Progenitor cell of endocrine pancreas (in vitro differentiated cells): ENCODE results near the gene PAQR7. TPM values are rescaled to one million over a fixed set of nuclear protein-coding genes. Genes with fewer than 3 reads are reported as not detected.

Experiments used
- DNase-seq: peaks from one replicate; pipeline ENCODE4 v3.0.0; 2021; ENCODE audit warnings: low spot score; ENCODE audit not compliant: unreplicated experiment
- H3K27ac Mint-ChIP-seq: 2 replicates; pipeline ENCODE4 v1.8.0; 2021; ENCODE audit warnings: mild to moderate bottlenecking, moderate library complexity, mixed read lengths
- H3K27me3 Mint-ChIP-seq: 2 replicates; pipeline ENCODE4 v1.8.0; 2021; ENCODE audit warnings: mixed read lengths
- H3K36me3 Mint-ChIP-seq: 2 replicates; pipeline ENCODE4 v1.8.0; 2022; ENCODE audit warnings: mixed read lengths; ENCODE audit not compliant: insufficient read depth
- H3K4me1 Mint-ChIP-seq: 2 replicates; pipeline ENCODE4 v1.8.0; 2021; ENCODE audit warnings: low read depth, mixed read lengths
- H3K4me3 Mint-ChIP-seq: 2 replicates; pipeline ENCODE4 v1.8.0; 2021; ENCODE audit warnings: low read depth, mild to moderate bottlenecking, moderate library complexity, mixed read lengths
- H3K9me3 Mint-ChIP-seq: 2 replicates; pipeline ENCODE4 v1.8.0; 2021; ENCODE audit warnings: low read depth, mixed read lengths
- CTCF ChIP-seq: fragments of 200-600 bp; sonication (generic); IDR thresholded peaks from one replicate; pipeline ENCODE4 v1.5.0; 2021; ENCODE audit warnings: antibody characterized with exemption, mild to moderate bottlenecking; ENCODE audit not compliant: unreplicated experiment
- total RNA-seq: library from RNA; stranded (reverse); gene quantifications from 2 replicates; pipeline ENCODE4 v1.2.1, GENCODE V29; 2021

The PAQR7 gene
- total RNA-seq, 1 donor from 2014 or later, result 21.0 TPM

DNA sequence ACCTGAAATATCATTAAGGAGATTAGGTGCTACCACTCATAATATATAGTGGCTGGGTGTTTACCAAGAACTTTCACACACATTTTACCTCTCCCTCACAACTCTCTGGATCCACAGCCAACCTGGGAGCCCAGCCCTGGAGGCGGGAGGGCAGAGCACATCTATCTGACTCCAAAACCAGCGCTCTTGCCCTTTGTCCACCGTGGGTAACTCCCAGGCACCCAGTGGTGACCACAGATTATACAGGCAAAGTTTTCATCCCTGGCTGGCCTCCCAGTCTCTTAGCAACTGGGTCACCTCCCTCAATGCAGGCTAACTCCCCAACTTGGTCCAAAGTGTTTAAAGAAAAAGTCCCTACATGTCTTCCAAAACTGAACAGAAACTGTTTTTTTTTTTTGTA lies 2.4 kb downstream of the PAQR7 start:
- H3K27ac Mint-ChIP-seq, result no peak overlapping the region
- no peaks in the 10 kb centered on the region for H3K9me3 Mint-ChIP-seq
- H3K4me1 Mint-ChIP-seq, result peaks cover 16% of the 10 kb centered on the region
- no peaks in the 10 kb centered on the region for H3K36me3 Mint-ChIP-seq
- peak overlapping the region; percentile 19 for H3K4me3 Mint-ChIP-seq
- no peak for DNase-seq
- H3K27me3 Mint-ChIP-seq, result no peaks in the 10 kb centered on the region
- no peak for TF ChIP-seq CTCF

DNA sequence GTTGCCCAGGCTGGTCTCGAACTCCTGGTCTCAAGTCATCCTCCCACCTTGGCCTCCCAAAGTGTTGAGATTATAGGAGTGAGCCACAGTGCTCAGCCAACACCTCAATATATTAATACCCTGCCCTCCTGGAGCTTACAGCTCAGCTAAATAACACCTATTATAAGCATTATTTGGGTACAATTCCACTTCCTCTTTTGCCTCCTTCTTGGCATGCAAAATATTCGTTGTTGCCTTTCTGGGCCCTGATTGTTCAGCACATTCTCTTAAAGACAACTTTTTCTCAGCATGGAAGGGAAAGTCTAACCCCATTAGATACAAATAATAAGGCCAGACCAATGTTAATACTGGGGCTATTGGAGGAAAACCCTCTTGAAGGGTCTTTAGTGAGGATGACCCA lies 2.8 kb downstream of the PAQR7 start:
- H3K27ac Mint-ChIP-seq, result no peak overlapping the region
- no peaks in the 10 kb centered on the region for H3K36me3 Mint-ChIP-seq
- no peaks in the 10 kb centered on the region for H3K9me3 Mint-ChIP-seq
- peaks cover 20% of the 10 kb centered on the region for H3K4me1 Mint-ChIP-seq
- DNase-seq, result no peak
- no peak for TF ChIP-seq CTCF
- no peak overlapping the region for H3K4me3 Mint-ChIP-seq
- H3K27me3 Mint-ChIP-seq, result no peaks in the 10 kb centered on the region

DNA sequence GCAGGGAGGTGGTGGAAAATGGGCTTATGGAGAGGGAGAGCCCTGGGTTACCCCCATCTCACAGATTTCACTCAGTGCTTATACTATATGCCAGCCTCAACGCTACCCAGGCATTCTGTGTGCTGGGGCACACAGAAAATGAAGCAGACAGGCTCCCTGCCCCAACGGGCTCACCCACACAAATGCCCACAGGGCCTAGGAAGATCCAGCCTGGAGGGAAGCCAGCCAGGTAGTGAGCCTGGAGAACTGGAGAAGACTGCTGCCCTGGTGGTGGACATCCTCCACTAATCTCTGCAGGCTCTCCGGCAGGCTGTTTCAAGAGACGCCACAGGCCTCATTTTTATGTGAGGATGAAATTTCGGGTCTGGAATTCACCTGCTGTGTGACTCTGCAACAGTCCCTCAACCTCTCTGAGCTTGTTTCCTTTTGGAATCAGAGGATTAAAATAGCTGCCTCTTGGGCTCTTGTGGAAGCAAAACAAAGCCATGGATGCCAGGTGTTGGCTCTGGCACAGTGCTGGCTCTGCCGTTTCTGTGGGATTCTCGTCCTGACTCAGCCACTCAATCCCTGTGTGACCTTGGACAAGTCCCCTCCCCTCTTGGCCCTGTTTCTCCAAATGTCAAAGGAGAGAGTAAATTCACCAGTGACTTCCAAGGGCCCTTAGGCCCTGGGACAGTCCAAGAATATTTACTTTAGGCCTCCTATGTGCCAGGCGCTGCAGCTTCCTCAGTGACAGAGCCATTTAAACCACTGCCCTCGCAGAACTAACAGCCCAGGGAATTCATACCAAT lies 3.6 kb downstream of the PAQR7 start:
- Mint-ChIP-seq H3K4me1 (peaks cover 26% of the 10 kb centered on the region), H3K27me3 (no peaks in the 10 kb centered on the region), H3K27ac (no peak overlapping the region), H3K36me3 (no peaks in the 10 kb centered on the region), H3K4me3 (no peak overlapping the region), H3K9me3 (no peaks in the 10 kb centered on the region)
- DNase-seq, result no peak
- TF ChIP-seq CTCF, result no peak

DNA sequence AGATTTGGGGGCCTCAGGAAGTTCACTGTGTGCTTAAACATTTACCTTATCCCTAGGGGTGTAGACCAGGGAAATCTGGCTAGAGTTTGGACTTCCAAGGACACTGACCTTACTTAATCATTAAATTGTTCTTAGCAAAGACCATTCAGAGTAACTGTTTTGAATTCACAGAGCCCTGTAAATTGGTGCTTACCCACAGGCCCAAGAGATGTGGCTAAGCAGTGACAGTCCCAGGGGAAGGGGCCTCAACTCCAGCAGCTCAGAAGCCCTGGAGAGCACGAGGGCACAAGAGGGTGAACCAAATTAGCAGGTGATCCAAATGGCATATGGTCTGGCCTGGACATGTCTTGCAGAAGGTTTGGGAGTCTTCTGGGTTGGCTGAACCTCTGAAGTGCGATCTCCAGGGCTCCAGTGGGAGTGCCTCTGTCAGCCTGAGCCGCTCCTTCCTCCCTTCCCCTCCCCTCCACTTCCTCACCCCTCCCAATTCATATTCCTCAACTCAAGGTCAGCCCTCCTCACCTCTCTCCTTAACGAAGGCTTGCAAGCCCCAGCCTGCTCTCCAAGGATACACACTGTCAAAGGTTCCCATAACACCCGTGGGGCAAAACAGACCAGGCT lies 4.3 kb downstream of the PAQR7 start:
- DNase-seq, result no peak
- no peak overlapping the region for H3K27ac Mint-ChIP-seq
- H3K36me3 Mint-ChIP-seq, result peaks cover 2% of the 10 kb centered on the region
- H3K4me1 Mint-ChIP-seq, result peaks cover 22% of the 10 kb centered on the region
- H3K27me3 Mint-ChIP-seq, result no peaks in the 10 kb centered on the region
- no peaks in the 10 kb centered on the region for H3K9me3 Mint-ChIP-seq
- TF ChIP-seq CTCF, result no peak
- no peak overlapping the region for H3K4me3 Mint-ChIP-seq

DNA sequence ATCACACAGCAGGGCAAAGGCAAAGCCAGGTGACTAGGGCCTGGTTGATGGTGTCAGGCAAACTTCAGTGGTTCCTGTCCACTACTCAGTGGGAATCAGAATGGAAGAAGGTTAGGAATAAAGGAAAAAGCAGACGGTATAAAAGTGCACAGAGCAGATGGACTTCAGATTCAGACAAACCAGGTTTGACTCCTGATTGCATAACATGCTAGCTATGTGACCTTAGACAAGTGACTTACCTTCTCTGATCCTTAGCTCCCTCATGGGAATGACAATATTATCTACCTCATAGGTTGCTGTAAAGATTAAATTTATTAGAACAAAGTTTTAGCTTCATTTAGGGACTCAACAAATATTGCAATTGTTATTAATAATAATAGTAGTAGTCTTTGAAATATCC lies 4.9 kb downstream of the PAQR7 start:
- no peaks in the 10 kb centered on the region for H3K9me3 Mint-ChIP-seq
- peaks cover 23% of the 10 kb centered on the region for H3K4me1 Mint-ChIP-seq
- no peak for DNase-seq
- H3K4me3 Mint-ChIP-seq, result no peak overlapping the region
- no peaks in the 10 kb centered on the region for H3K27me3 Mint-ChIP-seq
- no peak overlapping the region for H3K27ac Mint-ChIP-seq
- H3K36me3 Mint-ChIP-seq, result peaks cover 3% of the 10 kb centered on the region
- no peak for TF ChIP-seq CTCF
